ENCODE measurements around the gene NHS.

NHS gene

DNA sequence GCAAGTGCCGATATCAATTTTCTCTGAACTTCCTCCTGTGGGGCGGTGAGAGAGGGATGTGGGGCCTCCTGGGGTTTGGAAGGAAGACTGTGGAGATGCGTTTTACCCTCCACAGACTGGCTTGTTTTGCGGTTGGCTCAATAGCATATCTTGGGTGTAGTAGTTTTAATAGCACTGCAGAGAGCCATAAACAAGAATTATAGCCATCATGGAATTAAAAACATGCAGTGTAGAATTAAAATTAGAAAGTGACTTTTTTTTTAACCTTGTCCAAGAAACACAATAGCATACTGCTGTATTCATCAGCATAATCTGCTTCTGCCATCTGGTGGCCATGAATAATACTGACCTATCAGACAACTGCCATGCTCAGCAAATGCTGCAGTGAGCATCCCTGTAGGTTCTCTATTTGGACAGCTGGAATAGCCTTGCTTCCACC lies 315.0 kb downstream of the NHS start:
- DNase-seq, result peak; percentile 3

DNA sequence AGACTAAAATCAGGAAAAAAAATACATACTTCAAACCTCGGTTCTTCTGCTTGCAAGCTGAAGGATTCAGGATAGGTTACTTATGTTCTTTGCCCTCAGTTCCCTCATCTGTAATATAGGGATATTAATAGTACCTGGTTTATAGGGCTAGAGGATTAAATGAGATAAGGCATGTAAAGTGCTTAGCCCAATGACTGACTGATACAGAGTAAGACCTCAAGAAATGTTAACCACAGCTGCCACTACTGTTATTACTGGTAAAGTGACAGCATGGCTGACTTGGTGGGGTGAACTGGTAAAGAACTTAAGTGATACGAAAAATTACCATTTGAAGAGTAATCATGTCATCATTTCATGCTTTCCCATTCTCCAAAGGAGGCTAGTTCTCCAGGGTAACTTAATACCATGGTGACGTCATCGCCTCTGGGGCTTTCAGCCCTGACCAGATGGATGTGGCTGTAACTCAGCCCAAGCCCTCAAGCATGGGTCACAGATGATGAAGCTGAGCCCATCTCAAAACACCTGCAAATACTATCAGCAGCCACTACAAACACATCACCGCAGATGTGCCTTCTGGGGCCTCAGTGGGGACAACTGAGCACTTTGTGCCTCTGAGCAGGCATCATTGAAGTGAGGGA lies 317.8 kb downstream of the NHS start:
- DNase-seq, result no peak

DNA sequence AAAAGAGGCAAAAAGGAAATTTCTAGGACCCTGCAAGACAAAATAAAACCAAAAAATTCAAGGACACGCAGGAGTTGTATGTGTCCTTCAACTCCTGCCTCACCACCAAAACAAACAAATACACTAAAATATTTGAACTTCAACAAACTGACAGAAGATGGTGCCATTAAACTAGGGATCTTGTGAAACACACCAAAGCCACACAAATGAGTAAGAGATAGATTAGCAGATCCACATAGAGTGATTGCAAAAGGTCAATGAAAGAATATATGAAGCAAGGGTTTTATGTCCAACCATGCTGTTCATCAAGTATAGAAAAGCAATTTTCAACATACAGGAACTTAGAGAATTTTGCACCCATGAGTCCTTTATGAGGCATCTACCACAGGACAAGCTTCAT lies 322.2 kb downstream of the NHS start:
- no peak for DNase-seq

DNA sequence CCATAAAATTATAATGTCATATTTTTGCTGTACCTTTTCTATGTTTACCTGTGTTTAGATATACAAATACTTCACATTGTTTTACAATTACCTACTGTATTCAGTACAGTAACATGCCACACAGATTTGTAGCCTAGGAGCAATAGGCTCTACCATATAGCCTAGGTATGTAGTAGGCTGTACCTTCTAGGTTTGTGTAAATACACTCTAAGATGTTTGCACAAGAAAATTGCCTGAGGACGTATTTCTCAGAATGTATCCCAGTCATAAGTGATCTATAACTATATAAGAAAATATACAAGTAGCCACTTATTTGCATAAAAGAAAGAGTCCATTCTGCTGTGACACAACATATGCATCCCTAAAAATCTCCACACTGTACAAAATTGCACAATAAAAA lies 326.0 kb downstream of the NHS start:
- no peak for DNase-seq

DNA sequence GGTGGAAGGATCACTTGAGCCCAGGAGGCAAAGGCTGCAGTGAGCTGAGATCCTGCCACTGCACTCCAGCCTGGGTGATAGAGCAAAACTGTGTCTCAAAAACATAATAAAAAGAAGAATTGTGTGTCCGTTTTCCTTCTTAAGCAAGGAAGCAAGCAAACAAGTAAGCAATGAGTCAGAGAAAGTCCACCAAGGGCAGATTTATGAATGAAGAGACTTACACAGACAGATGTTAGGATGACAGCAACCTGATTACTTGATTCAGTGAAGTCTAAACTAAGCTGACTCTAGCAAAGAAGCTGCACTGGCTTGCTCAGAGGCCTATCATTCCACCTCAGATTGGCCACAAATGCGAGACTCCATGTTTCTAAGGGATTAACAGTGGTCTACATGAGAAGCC lies 328.2 kb downstream of the NHS start:
- no peak for DNase-seq

DNA sequence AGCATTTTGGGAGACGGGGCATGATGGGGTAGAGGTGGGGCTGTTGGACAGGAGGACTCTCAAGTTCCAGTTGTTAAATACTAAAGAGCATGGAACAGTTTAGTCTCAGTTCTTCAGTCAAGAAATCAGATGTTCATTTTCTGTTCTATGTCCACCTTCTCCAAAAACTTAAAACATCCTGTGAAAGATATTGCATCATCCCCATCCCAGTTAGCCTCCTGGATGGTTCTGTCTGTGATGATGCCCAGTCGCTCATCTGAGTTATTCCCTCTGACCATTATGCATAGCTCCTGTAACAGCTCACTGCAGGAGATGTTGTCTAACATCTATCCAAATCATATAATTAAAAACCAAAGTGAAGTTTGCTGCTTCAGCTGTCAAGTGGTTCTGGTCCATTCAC lies 330.2 kb downstream of the NHS start:
- no peak for DNase-seq

DNA sequence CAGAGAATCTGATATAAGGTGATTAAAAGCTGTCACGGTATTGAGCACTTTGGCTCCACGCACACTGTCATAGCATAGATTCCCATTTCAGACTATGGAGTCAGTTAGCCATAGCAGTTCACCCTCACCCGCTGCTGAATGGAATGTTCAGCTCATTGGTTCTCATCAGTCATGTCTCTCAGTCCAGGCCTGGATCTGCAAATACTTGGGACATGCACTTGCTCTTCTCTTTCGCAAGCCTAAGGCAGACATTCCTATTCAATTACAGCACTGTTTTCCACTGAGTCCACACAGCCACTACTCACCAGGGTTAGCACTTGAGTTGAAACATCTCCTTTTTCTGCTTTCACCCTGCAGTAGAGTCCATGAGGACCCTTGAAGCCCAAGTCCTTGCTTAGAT lies 331.7 kb downstream of the NHS start:
- no peak for DNase-seq

DNA sequence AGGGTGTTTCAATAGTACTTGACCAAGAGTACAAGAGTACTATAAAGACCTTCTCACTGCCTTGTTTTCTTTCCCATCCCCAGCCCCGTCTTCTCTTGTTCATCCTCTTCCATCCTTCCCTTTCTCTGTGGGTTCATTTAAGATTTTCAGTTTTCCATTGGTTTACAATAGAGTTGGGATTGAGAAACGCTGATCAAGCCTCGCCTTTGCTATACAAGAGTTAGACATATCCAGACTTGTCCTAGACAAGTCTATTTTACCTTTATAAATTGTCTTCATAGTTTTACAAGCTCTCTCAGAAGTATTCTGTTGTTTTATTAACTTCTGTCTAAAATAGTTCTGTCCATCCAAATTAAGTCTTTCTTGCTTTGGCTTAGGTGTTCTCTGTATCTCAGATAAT lies 332.7 kb downstream of the NHS start:
- no peak for DNase-seq

DNA sequence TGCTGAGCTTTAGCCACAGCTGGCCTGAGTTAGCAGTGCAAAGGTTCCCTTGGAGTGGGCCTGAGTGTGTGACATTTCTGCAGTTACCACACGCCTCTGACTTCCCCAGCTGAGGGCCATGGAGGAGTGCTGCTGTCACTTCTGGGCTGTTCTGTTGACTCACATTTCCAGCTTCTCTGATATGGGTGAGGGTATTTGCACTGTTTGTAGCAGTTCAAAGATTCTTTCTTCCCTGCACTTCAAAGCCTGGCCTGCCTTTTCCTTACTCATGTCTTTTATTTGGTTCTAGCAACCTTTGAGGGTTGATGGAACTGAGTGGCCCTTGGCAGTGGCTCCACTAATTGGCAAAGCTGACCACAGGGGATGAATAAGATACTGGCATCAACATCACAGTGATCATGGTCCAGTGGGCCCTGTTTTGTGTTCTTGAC lies 335.9 kb downstream of the NHS start:
- DNase-seq, result no peak

DNA sequence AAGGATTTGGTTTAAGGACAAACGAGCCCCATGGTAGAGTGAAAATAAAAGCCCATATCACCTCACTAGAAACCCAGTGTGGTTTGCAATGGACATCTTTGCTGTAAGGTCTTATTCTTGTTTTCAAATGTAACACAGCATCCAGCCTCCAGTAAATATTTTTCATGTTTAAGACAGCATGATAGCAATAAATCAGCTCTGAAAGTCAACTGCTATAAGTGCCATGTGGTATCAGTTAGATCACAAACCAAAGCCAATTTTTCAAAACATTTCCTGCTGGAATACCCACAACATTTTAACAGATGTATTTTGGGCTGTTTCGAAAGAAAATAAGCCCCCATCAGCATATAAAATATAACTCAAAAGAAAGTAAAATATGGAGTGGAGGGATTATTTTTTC lies 338.3 kb downstream of the NHS start:
- DNase-seq, result no peak

DNA sequence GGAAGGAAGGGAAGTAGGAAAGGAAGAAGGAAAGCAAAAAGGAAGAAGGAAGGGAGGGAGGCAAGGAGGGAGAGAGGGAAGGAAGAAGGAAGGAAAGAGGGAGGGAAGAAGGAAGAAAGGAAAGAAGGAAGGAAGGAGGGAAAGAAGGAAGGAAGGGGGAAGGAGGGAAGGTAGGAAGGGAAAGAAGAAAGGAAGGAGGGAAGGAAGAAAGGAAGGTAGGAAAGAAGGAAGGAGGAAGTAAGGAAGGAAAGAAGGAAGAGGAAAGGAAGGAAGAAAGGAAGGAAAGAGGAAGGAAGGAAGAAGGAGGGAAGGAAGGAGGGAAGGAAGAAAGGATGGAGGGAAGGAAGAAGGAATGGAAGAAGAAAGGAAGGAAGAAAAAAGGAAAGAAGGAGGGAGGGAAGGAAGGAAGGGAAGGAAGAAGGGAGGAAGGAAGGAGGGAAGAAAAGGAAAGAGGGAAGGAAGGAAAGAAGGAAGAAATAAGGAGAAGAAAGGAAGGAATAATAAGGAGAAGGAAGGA lies 343.7 kb downstream of the NHS start:
- no peak for DNase-seq

DNA sequence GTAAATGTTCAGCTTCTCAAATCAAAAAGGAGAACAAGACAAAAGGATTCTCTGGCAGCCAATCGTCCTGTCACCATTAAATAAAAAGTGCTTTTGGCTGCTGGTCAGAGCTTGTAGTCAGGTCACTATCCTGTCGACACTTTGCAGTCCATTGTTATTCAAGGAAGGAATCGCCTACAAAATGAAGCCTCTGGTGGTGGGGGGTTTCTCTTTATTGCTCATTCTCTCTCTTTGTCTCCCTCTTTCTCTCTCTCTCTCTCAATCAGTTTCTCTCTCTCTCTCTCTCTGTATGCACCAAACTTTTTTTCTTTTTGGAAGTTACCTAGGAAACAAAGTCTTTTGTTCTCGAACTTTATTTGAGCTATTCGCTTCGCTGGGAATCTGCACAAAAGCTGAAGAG lies 344.7 kb downstream of the NHS start:
- DNase-seq, result no peak

DNA sequence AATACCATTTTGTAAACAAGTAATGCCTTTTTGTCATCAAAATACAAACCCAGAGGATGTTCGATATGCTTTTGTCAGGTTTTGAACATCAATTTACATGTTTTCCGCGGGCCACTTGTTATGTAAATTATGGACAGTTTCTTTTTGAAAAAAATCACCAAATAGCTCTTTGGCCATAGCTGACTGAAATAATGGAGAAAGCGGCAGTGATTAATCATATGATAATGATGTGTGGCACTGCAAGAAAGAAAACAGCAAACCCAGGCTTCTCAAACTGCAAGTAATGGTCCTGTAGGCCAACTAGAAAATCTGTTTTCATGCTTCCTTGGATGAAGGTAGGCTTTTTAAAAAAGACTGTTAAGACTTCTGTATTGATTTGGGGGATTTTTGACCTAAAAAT lies 346.7 kb downstream of the NHS start:
- no peak for DNase-seq

DNA sequence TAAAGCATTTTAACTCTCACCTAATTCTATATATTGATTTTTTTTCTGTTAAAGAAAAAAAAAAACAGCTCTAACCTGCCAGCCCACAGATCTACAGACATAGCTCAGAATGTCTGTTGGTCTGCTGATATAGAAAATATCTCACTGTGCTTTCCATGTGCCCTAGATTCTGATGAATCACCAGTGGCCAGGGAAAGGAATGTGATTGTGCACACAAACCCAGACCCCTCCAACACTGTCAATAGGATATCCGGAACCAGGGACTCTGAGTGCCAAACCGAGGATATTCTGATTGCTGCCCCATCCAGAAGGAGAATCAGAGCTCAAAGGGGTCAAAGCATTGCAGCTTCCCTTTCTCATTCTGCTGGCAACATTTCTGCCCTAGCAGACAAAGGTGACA lies 350.2 kb downstream of the NHS start:
- no peak for DNase-seq

DNA sequence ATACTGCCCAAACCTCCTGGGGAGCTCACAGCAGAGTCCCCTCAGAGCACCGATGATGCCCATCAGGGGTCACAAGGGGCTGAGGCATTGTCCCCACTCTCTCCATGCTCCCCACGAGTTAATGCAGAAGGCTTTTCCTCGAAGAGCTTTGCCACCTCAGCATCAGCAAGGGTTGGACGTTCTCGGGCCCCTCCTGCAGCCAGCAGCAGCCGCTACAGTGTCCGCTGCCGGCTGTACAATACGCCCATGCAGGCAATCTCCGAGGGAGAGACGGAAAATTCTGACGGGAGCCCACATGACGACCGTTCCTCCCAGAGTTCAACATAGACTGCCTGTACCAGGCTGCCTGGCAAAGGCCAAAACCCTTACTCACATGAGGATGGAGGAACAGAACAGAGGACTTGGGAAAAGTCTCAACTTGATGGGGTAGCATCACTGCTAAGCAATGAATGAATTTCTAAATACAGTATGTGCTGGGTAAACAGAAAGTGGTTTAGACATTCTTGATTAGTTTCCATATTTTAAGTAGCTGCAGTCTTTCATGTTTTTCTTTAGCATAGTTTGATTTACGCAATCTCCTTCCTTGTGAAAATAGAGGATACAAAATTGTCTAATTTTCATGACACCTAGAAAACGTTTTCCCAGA lies 357.3 kb downstream of the NHS start:
- no peak for DNase-seq

DNA sequence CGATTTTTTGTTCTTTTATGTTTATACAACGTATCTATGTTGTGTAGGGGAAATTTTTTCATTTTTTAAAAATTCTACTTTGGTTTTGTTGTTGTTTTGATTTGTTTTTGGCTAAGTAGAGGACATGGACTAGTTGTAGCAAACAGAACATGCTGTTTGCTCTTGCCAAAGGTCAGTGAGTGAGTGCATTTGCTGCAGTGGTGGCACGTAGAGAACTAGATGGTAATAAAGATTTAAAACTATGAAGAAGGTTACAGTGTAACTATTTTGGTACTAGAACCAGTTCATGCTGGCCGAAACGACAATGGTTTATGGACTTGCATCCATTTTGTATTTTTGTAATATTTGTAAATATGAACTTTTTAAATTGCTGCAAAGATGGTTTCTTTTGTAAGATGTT lies 360.4 kb downstream of the NHS start:
- no peak for DNase-seq

DNA sequence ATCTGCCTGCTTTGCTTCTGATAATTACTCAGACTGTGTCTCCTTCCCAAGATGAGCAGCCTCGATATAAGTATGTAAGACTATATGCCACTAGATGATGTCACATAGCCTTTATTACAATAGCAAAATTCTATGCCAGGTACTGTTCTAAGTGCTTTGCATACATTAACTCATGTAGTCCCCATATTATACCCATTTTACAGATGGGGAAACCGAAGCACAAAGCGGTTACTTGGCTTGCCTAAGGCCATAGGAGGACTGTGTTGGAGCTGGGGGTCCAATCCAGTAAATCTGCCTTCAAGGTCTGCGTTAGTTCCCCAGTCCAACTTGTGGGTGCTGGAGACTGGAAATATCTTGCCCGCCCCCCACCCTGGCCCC lies 361.5 kb downstream of the NHS start:
- DNase-seq, result no peak

DNA sequence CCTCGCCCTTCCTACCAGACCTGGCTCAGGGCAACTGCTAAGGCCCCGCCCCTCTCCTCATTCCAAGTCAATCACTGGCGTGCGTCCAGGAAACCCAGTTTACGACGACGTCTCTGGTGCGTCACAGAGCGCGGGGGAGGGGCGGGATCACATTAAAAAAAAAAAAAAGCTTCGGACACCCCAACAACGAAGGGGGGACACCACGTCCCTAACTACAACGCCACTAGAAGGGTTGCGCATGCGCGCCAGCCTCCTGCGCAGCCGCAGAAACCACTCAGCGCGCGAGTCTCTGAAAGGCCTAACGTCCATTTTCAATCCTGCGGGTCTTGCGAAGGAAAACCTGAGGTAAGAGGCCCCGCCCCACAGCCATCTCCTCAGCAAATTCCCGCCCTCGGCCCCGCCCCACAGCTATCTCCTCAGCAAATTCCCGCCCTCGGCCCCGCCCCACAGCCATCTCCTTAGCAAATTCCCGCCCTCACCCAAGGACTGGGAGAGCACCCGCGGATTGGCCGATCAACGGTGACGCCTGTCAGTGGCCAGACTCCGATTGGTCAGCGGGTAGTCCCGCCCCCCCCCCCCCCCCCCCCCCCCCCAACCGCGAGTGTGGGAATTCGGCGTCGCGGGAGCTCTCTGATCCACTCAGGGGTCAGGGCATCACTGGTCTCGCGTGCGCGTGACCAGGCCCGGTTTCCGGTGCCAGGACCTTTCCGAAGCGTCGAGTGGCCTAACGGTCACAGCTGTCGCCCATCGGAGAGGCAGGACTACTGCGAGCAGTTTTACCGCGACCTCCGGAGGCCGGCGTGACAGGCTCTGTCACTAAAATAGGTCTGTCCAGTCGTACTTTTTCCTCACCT lies 362.1 kb downstream of the NHS start, which contains the start of gene SCML1:
Gene SCML1 (plus strand): TSS at position 638 of the 854 bp plus-strand sequence. CDS start 6,694 bp downstream, outside the sequence.
- DNase-seq, result peak; percentile 72

DNA sequence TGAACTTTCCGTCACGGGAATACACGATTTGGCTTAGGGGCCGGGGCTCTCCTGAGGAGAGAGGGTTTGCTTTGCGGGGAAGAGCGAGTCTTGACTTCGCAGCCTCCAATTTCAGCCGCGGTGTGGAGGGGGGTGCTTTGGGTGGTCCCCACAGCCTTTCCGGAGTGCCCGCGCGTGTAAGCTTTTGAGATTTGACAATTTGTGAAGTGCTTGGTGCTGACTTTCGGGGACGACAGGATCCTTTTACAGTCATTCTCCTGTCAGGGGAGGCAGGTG lies 362.6 kb downstream of the NHS start:
- DNase-seq, result peak; percentile 20

DNA sequence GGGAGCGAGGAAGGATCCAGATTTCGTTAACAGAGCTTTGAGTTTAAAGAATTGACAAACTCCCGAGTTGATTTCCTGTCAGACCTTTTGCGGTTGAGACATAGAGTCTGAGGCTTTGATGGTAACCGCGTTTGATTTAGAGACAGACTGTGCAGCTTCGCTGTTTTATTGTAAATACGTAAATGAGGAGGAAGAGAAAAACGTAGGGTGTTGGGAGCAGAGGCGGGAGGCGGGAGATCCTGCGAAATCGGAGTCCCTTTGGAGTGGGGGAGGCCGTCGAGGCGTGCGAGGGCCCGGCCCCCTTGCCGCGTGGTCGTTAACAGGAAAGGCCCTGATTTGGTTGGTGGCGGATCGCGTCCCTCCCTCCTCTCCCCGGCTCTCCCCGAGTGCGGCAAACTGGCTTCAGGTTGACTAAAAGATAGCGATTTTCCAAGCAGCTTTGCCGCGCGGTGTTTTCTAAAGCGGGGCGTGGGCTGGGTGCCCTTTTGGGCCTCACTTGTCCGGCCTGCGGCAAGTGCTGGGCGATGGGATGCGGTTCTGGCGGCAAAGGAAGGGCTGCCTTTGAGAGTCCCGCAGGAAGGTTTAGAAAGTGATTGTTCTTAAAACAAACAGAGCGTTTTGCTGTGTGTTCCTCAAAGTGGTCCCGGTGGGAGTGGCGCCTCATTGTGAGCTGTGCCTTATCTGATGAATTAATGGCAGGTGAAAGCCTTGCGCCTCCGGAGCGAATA lies 363.1 kb downstream of the NHS start:
- peak; percentile 22 for DNase-seq

DNA sequence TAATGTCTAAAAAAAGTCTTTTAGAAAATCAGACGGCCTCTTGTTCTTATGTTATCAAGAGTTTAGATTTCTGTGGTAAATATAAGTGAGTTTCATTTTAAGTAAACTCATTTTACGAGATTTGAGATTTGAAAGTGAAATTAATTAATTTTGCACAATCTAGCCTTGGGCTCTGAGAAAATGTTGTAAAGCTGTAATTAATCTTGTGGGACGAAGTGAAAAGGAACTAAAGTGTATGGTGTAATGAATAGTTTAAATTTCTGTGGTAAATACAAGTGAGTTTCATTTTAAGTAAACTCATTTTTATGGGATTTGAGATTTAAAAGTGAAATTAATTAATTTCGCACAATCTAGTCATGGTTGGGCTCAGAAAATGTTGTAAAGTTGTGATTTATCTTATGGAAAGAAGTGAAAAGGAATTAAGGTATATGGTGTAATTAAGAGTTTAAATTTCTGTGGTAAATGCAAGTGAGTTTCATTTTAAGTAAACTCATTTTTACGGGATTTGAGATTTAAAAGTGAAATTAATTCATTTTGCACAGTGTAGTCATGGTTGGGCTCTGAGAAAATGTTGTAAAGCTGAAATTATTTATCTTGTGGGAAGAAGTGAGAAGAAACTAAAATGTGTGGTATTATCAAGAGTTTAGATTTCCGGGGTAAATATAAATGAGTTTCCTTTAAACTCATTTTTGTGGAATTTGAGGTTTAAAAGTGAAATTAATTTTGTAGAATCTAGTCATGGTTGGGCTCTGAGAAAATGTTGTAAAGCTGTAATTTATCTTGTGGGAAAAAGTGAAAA lies 363.9 kb downstream of the NHS start:
- DNase-seq, result no peak

Measured in T-helper 9 cell (primary cell).